GM12801 (cell line): ENCODE data around the gene GPX1.

Source experiments
- TF ChIP-seq, protein P1 (sequence below): IDR thresholded peaks from one replicate; pipeline ENCODE4 v1.5.1; 2011; ENCODE audit warnings: control low read depth; ENCODE audit not compliant: insufficient read length; ENCODE audit errors: extremely low read depth

The GPX1 gene

DNA sequence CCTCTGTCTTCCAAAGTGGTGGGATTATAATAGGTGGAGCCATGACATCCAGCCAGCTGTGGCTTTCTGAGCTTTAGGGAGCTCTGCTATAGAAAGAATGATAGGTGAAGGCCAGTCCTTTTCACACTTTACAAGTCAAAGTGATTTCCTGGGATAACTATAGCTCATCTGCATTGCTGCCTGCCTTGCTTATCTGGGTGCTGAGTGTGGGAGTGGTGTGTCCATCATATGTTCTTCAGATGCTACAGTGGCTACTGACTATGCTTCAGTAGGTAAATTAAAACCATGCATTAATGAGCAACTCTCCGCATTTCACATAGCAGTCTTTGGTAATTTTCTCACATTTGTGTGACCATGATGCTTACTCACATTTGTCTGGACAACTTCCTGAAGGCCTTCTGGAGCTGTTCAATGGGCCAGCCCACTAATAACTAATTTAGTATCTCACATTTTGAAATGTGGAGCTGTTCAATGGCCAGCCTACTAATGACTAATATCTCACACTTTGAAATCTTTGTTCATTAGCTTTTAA is 30.2 kb upstream of the GPX1 start:
- TF ChIP-seq, protein P1, sequence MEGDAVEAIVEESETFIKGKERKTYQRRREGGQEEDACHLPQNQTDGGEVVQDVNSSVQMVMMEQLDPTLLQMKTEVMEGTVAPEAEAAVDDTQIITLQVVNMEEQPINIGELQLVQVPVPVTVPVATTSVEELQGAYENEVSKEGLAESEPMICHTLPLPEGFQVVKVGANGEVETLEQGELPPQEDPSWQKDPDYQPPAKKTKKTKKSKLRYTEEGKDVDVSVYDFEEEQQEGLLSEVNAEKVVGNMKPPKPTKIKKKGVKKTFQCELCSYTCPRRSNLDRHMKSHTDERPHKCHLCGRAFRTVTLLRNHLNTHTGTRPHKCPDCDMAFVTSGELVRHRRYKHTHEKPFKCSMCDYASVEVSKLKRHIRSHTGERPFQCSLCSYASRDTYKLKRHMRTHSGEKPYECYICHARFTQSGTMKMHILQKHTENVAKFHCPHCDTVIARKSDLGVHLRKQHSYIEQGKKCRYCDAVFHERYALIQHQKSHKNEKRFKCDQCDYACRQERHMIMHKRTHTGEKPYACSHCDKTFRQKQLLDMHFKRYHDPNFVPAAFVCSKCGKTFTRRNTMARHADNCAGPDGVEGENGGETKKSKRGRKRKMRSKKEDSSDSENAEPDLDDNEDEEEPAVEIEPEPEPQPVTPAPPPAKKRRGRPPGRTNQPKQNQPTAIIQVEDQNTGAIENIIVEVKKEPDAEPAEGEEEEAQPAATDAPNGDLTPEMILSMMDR, result no peak

DNA sequence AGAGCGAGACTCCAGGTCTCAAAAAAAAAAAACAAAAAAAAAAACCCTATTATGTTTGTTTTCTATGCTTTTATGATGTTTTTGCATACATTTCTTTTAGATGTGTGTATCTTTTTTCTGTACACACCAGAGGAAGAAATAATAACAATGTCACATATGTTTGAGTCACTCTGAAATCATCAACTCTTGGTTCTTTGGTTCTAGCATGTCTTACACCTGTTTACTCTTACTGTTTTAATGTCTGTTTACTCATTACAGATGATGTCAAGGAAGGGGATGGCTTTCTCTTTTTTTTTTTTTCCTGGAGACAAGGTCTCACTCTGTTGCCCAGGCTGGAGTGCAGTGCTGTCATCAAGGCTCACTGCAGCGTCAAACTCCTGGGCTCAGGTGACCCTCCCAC is 29.6 kb upstream of the GPX1 start:
- TF ChIP-seq, protein P1, result no peak

DNA sequence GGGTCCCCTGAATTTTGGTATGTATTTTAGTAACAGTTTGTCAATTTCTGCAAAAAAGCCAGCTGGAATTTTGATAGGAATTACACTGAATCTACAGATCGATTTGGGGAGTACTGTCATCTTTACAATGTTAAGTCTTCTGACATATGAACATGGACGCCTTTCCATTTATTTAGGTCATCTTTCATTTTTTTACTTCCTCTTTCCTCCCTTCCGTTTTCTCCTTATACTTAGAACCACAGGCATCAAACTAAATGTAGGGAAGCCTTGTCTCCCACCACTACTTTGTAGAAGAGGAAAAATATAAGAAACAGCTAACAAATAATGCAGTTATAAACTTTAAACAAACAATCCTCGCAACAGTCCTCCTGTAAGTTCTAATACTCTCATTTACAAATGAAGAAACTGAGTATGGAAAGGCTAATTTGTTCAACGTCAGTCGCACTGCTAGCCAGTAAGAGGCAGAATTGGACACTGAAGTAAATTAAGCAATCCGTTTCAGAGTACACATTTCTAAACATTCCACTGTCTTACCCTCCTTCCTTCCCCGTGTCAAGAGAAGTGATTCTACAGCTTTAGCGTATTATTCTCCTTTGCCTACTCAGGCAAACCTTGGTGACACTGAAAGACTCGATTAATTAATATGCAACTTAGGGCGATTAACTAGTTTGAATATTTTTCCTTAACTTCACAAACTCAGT is 28.1 kb upstream of the GPX1 start:
- TF ChIP-seq, protein P1, result no peak

DNA sequence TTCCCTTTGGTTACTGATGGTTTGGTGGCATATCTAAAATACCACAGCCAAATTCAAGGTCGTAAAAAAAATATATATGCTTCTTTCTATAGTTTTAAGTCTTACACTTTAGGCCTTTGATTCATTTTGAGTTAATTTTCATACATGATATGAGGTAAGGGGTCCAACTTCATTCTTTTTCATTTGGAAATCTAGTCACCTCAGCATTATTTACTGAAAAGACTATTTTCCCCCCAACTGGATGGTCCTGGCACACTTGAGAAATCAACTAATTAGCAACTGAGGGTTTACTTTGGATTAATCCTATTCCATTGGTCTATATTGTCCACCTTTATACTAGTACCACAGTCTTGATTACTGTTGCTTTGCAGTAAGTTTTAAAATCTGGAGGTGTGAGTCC is 27.5 kb upstream of the GPX1 start:
- TF ChIP-seq, protein P1, result no peak

DNA sequence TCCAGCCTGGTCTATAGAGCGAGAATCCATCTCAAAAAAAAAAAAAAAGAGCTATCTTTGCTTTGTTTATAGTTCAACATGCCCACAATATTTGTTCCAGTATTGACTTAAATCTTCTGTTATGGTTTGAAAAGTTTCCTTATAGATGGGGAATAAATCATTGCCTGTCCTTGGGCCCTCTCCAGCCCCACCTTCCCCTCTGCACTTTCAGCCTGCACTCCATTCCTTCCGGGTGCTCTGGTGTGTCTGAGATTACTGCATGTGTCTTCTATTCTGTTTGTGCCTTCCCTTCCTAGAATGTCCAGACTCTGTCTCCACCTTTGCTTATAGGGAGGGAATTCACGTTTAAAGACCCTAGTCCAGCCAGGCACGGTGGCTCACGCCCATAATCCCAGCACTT is 25.2 kb upstream of the GPX1 start:
- TF ChIP-seq, protein P1, result no peak

DNA sequence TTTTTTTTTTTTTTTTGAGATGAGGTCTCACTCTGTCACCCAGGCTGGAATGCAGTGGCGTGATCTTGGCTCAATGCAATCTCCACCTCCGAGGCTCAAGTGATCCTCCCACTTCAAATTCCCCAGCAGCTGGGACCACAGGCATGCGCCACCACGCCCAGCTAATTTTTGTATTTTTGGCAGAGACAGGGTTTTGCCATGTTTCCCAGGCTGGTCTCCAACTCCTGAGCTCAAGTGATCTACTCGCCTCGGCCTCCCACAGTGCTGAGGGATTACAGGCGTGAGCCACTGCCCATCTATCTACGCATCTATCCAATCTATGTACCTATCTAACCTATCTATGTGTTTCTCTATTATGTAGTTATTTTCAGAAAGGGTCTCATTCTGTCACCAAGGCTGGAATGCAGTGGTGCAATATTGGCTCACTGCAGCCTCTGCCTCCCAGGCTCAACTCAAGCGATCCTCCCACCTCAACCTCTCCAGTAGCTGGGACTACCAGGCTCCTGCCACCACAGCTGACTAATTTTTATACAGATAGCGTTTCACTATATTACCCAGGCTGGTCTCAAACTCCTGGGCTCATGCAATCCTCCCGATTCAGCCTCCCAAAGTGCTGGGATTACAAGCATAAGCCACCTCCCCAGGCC is 20.2 kb upstream of the GPX1 start:
- TF ChIP-seq, protein P1, result no peak

DNA sequence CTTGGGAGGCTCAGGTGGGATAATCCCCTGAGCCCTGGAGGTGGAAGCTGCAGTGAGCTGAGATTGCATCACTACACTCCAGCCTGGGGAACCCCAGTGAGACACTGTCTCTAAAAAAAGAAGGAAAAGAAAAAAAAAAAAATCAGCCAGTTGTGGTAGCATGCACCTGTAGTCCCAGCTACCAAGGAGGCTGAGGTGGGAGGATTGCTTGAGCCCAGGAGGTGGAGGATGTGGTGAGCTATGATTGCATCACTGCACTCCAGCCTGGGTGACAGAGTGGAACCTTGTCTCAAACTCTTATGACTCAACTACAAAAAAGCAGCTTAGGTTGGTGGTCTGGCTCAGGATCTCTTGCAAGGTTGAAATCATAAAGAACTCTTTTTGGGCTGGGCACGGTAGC is 19.3 kb upstream of the GPX1 start:
- TF ChIP-seq, protein P1, result no peak
